SKM-1 (cell line): Measurements from ENCODE around the gene SYNGR3.
"Not testable (repeated sequence)": the region's sequence is repeated elsewhere in the genome, so short reads cannot be mapped to it uniquely, and the experiment has no call there.

Source experiments
- DNase-seq: peaks from one replicate; lab custom pipeline; 2025; ENCODE audit not compliant: unreplicated experiment; lab: John Stamatoyannopoulos, UW

The SYNGR3 gene, protein sequence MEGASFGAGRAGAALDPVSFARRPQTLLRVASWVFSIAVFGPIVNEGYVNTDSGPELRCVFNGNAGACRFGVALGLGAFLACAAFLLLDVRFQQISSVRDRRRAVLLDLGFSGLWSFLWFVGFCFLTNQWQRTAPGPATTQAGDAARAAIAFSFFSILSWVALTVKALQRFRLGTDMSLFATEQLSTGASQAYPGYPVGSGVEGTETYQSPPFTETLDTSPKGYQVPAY

DNA sequence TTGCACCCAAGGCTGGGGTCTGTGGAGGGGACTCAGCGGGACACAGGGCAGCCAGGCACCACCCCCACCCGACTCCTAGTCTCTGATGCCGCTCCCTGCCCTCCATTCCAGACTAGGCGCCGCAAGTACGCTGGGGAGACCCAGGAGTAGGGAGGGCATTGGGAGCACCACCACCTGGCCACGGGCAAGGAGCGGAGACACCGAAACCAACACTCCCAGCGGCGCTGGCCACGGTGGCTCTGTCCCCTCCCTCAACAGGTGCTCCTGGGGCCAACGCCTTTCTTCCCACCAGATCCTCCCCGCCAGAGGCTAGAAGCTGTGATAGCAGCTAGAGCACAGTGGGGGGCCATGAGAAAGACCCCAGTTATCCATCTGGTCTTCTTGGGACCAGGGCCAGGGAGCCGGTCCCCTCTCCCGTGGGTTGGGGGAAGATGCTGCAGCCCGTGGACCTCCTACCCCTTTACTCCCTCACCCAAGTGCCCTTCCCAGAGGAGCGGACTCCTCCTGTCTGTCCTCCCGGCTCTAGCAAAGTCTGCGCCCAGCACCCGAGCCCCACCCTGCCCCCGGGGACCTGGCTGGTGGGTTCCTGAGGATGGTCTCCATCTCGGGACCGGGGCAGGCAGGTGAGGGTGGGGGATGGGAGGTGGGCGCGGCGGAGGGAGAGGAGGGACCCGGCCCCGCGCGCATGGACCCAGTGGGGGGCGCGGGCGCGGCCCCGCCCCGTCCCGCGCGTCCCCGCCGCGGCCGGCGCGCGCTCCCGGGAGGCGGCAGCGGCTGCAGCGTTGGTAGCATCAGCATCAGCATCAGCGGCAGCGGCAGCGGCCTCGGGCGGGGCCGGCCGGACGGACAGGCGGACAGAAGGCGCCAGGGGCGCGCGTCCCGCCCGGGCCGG lies at the start of gene SYNGR3:
Gene SYNGR3 (plus strand): TSS at position 762 of the 892 bp plus-strand sequence. CDS start 133 bp downstream, outside the sequence.
- no peak for DNase-seq

- no peak for DNase-seq
Measured at GRCh38 chr16:1940273-1941161, 49.3 kb upstream of the SYNGR3 start.

DNA sequence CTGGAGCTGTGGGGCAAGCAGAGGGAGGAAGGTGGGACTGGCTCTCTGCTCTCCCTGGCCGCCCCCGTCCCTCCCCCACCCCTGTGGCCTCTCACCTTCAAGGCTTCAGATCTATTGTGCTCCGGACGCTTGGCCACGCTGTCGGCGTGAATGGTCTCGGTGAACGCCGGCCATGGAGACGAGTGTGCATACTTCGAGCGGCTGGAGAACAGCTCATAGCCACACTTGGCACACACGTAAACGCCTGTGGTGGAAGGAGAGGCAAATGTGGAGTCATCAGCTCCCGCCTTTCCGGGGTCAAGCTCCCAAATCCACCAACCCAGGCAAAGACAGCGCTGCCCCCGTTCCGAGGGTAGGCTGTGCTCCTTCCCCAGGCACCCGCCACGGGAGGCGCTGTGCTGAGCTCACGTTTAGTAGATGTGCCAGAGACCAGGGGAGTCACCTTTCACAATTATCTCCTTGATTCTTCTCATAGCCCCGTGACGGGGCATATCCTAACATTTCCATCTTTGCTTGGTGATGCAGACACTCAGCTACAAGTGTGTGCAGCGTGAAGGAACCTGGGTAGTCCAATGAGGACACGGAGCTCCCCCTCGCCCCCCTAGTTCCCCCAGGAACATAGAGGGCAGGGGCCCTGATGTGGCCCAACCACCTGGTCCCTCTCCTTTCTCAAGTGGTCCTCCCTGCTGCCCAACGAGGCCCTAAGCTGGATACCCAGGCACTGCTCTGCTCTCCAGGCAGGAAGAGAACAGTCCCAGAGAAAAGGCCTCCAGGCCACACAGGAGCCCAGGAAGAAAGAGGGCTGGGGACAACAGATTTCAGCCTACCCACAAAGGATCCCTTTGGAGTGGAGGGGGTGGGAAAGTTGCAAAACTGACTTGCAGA lies 48.4 kb upstream of the SYNGR3 start:
- peak; percentile 47 for DNase-seq

GRCh38 chr16:1942047-1942809 lies 47.5 kb upstream of the SYNGR3 start:
- DNase-seq: peak; percentile 77

DNA sequence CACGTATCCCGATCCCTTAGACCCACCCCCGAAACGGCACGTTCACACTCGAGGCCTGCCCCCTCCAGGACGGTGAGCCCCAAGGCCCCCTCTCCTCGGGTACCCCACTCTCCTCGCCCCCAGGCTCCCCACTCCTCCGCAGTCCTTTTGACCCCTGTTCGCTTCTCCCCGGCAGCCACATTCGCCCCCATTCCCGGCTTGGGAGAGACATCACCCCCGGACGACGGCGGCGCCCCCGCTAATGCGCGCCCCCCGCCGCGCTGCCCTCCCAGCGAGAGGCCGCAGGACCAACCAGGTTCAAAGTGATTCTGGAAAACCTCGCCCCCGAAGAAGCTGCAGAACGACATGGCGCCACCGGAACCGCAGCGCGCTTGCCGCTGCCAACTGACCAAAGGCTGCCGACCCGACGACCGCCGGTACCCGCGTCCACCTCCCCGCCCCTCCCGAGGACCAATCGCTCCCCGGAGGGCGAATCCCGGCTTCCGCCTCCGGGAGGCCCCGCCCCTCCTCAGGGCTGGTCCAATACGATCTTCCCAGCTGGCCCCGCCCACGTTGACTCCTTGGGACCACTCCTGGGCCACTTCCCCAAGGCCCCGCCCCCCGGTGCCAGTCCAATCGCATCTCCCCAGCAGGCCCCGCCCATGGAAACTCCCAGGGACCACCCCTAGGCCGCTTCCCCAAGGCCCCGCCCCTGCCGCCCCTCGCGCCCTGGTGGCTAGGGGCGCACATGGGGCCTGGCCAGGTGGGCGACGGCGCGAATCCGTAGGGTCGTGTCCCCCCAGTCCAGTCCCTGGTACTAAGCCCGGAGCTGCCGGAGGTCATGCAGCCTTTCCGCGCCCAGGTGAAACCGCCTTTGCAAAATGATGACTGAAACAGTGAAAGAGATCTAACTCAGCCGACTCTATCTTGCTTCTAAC lies 46.7 kb upstream of the SYNGR3 start, which contains the start of gene MSRB1:
Gene MSRB1 (minus strand): TSS at position 390 of the 917 bp plus-strand sequence. CDS start 43 bp downstream, at position 347.
- peak; percentile 97 for DNase-seq

DNA sequence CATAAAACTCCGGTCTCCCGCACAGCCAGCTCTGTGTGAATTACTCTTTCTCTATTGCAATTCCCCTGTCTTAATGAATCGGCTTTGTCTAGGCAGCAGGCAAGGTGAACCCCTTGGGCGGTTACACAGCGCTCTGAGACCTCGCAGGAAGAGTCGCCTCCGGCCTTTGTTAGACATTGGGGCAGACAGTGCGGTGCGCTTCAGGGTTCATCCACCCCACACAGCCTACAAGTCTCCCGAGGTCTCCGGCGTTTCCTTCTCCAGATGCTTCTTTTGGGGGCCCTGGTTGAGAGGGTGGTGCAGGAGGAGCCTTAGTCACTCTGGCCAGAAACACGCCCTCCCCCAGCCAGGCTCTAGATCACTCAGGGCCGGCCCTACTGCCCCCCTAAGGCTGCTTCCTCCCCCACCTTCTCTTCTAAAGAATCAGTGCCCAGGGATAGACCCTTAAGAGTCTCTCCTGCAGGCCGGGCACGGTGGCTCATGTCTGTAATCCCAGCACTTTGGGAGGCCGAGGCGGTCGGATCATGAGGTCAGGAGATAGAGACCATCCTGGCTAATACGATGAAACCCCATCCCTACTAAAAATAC lies 45.1 kb upstream of the SYNGR3 start:
- DNase-seq: no peak

GRCh38 chr16:1945559-1946391 lies 44.0 kb upstream of the SYNGR3 start:
- no peak for DNase-seq

- DNase-seq: no peak
Measured at GRCh38 chr16:1946495-1947368, 43.0 kb upstream of the SYNGR3 start.

GRCh38 chr16:1947369-1947670 lies 42.5 kb upstream of the SYNGR3 start:
- DNase-seq: no peak

DNA sequence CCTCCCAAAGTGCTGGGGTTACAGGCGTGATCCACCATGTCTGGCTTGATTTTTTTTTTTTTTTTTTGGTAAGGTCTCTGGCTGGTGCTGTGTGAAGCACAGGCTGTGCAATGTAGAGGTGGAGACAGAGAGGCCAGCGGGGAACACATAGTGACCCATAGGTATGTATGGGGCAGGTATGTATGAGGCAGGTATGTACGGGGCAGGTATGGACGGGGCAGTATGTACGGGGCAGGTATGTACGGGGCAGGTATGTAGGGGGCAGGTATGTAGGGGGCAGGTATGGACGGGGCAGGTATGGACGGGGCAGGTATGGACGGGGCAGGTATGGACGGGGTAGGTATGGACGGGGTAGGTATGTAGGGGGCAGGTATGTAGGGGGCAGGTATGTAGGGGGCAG lies 40.3 kb upstream of the SYNGR3 start:
- DNase-seq: no peak

DNA sequence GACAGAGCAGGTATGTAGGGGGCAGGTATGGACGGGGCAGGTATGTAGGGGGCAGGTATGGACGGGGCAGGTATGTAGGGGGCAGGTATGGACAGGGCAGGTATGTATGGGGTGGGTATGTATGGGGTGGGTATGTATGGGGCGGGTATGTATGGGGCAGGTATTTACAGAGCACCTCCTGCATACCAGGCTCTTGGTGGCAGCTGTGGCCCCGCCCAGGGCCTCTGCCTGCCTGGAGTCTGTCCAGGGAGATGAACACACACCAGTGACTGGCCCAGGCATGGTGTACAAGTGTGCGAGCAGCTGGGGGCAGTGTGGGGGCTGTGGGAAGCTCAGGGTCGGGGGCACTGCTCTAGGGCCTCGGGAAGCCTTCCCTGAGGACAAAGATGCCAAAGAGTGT lies 39.7 kb upstream of the SYNGR3 start:
- no peak for DNase-seq

DNA sequence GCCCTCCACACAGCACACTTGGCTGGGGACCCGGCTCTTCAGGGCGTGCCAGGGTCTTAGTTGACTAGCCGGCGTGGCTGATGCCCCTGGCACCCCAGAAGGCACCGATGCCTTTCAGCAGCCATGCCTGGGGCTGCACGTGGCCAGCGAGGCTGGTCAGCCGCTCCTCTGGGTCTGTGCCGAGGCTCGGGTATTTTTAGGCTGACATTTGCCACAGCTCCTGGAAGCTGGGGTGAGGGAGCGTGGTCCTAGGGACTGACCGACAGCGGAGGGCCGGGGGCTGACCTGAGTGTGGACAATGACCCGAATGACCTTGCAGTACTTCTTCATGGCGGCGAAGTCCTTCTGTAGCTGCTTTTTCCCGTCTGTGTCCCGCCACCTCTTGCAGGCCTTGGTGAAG lies 39.2 kb upstream of the SYNGR3 start:
- DNase-seq: no peak

GRCh38 chr16:1953734-1954133 lies 36.0 kb upstream of the SYNGR3 start:
- DNase-seq: no peak

GRCh38 chr16:1957434-1958142 lies 32.2 kb upstream of the SYNGR3 start:
- DNase-seq: not testable (repeated sequence)

GRCh38 chr16:1958143-1958491 lies 31.7 kb upstream of the SYNGR3 start:
- not testable (repeated sequence) for DNase-seq

GRCh38 chr16:1958715-1959268 lies 31.0 kb upstream of the SYNGR3 start:
- DNase-seq: no peak
